HG03469 (cell line): ENCODE data around the gene RGPD8.
"Not testable (repeated sequence)": the region's sequence is repeated elsewhere in the genome, so short reads cannot be mapped to it uniquely, and the experiment has no call there.

ENCODE experiments used
- ATAC-seq: cut with Tn5 transposase; IDR thresholded peaks from one replicate; pipeline ENCODE4 v1.9.1; 2021; ENCODE audit warnings: mild to moderate bottlenecking, moderate library complexity, moderate number of reproducible peaks; ENCODE audit not compliant: unreplicated experiment

RGPD8 gene

DNA sequence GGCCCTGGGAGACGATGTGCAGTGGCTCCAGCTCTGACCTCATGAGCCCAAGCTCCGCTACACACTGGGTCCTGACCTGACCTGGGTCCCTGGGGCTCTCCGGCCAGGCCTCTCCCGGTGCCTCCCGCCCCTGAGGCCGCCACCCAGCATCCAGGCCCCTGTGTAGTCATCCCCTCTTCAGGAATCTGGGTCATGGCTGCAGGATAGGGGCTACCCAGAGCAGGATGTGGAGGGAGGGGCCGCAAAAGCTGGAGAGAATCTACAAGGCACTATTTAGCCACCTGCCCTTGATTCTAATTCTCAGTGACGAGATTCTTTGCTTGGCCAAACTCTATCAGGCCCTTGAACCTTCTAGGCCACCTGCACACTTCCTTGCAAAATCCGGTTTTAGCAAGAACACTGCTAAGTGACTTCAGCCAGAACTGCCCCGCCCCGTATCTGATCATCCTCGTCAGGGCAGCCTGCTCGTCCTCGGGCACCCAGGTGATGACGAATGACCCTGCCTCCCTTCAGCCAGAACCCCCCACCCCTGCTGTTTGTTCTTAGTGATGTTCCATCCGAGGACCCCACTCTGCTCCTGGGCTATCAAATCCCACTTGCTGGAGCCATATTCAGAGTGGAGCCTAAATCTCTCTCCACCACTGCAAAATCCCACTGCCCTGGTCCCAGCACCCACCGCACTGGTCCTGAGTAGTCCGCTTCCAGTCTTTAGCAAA is 2.4 kb upstream of the RGPD8 start:
- ATAC-seq, result not testable (repeated sequence)

DNA sequence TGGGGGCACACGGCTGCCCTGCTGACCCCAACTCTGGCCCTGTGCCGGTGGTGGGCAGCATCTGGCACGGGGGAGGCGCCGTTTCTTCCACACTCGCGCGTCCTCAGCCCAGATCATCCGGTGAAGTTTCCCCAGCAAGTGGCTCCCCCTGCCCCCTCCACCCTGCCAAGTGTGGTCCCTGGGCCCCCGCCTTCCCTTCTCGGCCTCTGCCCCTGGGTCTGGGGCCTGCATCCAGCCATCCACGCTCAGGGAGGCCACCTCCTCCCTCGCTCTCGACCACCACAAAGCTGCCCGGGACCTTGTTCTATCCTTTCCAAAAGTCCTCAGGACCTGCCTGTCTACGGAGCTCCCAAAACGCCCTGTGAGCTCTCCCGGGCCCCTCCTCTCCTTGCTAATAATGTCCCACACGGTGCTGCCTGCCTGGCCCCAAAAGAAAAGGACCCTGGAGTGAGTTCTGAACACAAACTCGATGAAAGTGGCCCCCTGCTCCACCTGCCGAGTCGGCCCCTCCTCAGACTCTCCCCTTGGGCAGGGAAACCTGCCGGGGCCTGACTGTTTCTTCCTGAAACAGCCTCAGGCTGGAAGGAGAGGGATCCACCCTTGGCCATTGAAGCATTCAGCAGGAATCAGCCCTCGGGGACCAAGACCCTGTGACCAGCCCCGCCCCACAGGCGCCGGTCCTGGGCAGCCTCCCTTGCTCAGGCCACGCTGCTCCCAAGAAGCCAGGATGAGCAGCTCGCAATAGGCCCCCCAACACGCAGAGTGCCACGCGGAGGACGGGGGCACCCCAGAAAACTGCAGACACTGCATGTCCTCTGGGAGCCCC is 1.7 kb upstream of the RGPD8 start:
- ATAC-seq, result not testable (repeated sequence)

DNA sequence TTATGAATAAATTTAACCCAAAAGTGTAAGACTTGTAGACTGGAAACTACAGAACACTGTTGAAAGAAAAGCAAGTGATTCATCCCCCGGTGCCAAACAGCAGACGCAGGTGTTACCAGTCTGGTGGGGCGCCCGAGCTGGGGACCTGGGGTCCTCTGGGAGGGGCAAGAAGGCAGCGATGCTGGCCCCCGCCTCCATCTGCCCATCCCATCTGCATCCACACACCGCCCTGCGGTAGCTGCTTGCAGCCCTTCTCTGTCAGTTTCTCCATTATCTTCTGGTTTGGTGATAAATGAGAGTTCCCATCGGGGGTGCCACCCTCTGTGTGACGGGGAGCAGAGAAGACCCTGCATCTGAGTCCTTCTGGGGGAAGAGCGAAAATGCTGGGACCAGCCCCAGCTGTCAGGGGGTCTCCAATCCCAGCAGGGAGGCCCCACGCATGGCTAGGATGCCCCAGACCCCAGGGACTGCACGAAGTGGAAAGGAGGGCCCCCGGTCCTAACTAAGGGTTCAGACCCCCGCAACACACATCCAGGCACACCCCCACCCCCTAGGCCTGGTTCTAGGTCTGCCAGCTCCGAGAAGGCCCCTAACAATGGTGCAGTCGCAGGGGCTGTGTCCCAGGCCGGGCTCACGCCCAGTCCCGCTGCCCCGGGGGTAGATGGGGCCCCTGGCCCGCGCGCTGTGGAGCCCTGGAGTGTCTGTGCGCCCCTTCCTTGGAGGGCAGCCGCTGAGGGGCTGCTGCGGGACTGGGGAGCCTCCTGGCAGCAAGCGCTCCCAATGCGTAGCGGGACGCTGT is 686 bp upstream of the RGPD8 start:
- no peak for ATAC-seq

DNA sequence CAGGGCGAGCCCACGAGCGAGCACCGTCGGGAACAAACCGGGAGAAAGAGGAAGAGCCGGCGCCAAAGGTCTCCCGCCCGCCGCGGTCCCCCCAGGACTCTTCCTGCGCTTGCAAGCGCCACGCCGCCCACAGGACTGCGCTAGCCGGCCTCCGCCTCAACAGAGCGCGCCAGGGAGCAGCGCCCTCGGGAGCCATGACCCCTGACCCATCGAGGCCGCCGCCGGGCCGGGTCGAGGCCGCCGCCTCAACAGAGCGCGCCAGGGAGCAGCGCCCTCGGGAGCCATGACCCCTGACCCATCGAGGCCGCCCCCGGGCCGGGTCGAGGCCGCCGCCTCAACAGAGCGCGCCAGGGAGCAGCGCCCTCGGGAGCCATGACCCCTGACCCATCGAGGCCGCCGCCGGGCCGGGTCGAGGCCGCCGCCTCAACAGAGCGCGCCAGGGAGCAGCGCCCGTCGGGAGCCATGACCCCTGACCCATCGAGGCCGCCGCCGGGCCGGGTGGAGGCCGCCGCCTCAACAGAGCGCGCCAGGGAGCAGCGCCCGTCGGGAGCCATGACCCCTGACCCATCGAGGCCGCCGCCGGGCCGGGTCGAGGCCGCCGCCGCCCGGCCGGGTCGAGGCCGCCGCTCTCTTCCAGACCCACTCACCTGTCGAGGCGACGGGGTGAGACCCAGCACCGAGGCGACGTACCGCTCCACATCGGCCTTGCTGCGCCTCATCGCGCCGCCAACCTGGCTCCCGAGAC is 538 bp downstream of the RGPD8 start:
- ATAC-seq, result not testable (repeated sequence)

DNA sequence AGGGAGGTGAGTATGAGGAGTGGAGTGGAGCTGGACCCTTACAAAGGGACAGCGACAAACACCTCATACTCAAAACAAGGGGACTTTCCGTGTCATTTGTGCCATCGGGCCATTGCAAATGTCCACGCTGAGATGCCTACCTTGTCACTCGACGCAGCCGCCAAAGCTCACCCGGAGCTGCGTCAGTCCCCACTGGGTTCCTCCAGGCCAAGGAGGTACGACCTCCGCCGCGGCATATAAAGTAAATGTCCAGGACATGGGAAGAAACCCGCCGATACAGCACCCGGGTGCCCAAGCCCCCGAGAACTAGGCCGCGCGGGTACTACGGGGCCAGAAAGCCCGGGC is 1.1 kb downstream of the RGPD8 start:
- ATAC-seq, result not testable (repeated sequence)

DNA sequence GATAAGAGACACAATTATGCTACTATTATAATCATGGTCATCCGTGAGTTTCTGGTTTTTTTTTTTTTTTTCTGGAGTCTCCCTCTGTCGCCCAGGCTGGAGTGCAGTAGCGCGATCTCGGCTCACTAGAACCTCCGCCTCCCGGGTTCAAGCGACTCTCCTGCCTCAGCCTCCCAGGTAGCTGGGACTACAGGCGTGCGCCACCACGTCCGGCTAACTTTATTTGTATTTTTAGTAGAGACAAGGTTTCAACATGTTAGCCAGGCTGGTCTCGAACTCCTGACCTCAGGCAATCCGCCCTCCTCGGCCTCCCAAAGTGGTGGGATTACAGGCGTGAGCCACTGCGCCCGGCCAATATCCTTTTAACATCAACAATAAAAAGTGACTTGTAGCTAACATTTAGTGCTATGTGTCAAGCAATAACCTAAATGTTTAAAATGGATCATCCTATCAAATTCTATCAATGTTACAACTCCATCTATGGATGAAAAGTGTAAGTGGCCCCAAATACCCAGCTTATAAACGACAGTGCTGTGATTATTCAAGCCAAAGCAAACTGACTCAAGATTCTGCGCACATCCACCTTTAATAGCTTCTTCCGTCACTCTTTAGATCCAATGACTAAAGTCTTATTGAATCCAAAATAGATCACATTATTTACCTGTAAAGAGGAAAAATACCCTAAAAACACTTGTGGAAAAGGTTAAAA is 1.7 kb downstream of the RGPD8 start:
- not testable (repeated sequence) for ATAC-seq

DNA sequence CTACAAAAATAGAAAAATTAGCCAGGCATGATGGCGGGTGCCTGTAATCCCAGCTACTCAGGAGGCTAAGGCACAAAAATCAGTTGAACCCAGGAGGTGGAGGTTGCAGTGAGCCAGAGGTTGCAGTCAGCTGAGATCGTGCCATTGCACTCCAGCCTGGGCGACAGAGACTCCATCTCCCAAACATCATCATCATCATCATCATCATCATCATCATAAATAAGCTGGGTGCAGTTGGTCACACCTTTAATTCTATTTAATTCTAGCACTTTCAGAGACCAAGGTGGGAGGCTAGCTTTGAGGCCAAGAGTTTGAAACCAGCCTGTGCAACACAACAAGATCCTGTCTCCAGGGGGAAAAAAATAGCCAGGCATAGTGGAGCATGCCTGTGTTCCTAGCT is 8.9 kb downstream of the RGPD8 start:
- ATAC-seq, result not testable (repeated sequence)

DNA sequence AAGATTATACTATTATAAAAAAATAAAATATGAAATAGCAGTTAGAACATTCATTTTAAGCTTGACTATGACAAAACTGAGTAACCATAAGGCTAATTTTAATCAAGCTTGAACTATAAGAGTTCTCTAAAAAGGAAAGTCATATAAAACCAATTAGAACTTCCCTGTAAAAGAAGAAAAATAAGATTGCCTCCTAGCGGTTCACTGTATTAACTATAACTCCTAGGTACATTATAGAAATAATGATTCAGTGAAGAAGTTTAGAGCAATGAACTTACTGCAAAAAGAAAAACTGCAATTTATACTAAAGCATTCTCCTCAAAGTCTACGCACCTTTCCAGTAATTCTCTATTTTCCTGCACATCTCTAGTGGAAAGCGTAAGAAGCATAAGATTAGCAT is 16.6 kb downstream of the RGPD8 start:
- not testable (repeated sequence) for ATAC-seq

DNA sequence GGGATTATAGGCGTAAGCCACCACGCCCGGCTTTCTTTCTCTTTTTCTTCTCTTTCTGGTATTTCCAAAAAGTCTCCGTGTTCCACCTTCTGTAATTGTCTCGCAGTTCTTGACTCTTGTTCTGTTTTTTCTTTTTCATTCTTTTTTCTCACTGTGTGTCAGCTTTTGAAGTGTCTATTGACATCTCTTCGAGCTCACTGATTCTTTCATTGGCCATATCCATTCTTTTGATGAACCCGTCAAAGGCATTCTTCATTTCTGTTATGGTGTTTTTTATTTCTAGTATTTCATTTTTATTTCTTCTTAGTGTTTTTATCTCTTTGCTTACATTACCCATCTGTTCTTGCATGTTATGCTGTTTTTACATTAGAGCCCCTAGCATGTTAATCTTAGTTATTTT is 73.4 kb downstream of the RGPD8 start:
- not testable (repeated sequence) for ATAC-seq

DNA sequence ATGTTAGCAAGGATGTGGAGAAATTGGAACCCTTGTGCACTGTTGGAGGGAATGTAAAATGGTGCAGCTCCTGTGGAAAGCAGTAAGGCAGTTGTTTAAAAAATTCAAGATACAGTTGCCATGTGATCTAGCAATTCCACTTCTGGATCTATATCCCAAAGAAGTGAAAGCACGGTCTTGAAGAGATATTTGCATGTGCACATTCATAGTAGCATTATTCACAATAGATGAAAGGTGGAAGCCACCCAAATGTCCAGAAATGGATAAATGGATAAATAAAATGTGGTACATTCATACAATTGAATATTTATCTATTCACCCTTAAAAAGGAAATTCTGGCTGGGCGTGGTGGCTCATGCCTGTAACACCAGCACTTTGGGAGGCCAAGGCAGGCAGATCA is 79.1 kb downstream of the RGPD8 start:
- ATAC-seq, result not testable (repeated sequence)

DNA sequence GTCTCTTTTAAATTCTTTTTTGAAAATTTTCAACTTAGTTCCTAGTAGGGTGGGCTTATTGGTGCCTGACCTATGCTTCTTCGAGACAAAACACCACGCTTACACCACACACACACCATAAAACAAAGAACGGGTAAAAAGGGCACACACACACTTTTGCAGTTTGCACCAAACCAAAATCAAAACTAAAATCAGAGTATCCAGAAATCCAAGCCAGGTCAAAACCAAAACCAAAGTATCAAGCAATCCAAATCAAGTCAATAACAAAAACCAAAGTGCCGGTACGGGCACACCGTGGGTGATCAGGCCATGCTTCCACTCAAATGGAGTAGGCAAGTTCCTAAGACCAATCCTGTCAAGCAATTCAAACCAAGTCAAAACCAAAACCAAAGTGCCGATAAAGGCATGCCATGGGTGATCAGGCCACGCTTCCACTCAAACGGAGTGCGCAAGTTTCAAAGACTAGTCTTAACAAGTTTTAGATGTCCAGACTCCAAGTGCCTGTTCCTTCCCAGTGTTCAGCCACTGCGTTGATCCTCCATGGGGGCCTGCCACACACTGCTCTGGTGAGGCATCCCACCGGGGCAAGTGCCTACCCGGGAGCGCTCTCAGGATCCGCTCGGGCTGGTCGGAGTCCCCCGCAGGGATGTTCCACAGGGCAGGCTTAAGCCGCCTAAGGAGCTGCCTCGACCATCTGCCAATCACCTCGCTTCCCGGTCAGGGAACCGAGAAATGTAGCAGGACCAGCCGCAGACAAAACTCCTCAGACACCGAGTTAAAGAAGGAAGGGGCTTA is 80.4 kb downstream of the RGPD8 start:
- not testable (repeated sequence) for ATAC-seq

DNA sequence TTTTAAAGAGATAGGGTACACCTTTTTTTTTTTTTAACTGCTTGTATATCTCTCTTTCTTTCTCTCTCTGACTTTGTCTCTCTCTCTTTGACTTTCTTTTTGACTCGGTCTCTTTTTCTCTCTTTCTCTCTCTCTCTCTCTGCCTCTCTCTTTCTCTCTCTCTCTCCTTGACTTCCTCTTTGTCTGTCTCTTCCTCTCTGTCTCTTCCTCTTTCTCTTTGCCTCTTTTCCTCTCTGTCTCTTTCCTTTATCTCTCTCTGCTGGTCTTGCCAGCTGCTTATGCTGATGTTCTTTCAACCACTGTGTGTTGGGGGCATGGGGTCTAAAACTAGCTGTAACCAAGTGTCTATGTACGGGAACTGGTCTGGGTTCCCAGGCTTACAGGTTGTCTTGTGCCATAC is 81.2 kb downstream of the RGPD8 start:
- not testable (repeated sequence) for ATAC-seq

DNA sequence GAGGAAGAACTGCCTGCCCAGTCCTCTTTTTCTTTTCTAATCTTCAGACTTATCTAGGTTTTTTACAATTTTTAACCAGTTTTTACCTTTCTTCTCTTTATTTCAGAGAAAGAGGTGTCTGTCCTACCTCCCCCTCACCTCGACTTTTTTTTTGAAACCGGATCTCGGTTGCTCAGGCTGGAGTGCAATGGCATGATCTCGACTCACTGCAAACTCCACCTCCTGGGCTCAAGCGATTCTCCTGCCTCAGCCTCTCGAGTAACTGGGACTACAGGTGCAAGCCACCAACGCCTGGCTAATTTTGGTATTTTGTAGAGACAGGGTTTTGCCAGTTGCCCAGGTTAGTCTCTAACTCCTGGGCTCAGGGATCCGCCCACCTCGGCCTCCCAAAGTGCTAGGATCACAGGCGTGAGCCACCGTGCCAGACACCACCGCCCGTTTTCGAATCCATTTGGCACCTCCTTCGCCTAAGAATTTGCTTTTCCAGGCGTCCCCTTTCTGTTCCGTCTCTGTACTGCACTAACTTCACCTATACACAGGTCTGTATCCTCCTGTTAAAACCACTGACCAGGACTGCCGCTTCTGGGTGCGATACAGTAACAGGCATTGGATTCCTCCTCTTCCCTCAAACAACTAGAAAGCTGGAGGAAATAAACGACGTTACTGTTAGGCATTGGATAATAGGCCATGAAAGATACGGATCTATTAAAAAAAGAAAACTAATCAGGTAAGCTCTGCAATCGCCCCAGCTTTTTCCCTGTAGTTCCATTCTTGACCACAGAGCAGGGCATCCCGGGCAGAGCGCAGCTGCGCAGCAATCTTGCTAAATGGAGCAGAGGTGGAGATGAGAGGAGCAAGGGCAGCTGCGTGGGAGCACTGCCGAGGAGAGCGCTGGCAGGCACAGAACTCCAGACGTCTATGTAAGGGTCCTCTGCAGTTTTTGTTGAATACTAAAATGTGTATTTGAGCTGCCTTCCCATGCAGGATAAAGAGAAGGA is 88.1 kb downstream of the RGPD8 start:
- ATAC-seq, result no peak

DNA sequence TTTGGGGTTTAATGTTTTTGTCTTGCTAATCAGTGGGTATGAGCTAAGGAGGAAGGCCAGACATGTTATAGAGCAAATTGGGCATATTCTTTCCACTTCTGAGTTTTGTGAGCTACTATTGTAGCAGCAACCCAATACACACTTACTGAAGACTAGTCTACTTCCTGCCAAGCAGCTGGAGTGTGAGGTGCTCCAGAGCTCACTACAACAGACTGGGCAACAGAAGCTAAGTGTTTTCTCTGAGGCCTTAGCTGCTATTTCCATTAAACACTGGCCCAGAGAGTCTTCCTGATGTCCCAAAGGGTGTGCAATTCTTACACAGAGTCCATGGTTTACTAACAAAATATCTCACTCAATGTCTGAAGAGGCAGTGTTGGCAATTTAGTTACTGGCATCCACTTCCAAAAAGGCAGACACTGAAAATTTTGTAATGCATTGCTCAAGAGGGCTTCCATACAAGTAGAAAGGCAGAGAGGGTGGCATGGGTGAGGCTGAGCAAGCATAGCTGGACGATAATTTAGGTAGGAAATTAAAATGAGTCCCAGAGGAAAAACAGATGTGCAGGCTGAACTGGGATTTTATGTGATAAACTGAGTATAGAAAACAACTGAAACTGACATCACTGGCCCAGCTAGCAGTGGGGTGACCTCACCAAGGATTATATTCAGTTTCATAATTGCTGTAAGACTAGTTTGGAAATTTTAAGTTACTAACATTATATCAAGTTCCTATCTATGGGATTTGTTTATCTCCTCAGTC is 89.4 kb downstream of the RGPD8 start:
- no peak for ATAC-seq

DNA sequence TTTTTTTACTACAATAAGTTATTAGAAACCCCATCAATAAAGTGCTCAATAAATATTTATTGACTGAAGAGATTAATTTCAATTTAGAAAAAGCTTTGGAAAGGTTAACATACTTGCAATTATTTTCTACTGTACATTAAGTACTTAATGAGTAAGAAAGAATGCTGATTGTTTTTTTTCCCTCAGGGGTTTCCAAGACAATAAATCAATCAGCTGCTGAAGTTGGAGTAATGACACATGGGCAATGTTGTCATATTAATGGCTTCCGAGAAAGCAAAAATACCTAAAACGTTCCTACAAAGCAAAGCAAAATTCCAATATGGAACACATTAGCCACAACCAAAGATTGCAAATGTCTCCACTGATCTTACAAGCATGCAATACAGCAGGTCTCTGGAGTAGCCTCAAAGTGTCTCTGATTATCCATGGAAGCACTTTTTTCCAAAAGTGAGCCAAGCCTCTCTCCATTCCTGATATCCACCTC is 91.3 kb downstream of the RGPD8 start:
- no peak for ATAC-seq

DNA sequence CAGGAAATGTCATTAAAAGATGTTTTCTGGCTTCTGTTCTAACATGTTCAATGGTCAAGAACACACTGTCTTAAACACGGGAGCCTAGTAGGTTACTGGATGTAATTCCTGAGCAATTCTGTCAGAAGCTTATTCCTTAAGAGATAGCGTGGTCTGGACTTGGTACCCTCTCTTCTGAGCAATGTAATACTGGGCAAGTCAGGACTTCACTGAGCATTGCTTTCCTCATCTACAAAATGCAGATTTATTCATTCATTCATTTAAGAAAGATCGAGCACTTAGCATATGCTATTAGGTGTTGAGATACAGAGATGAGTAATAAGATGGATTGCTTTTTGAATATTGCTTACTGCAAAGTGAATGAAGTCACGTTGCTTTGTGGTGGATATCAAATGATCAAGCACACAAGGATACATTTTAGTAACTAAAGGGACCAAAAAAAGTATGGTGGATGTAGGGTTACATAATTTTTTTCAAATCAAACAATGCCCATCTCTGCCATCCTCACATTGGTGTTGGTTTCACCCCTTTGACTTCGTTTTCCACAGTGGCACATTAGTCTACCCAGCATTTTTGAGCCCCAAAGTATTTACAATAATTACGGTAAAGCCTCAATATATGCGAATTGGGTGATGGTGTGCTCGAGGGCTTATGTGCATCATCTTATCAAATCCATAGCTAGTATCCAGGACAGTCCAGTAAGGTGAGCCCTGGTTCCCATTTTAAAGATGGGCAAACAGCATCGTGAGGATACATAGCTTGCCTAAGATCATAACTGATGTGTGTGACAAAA is 92.8 kb downstream of the RGPD8 start:
- ATAC-seq, result no peak
